ENCODE results near the gene PIK3CB. TPM values are rescaled to one million over a fixed set of nuclear protein-coding genes. Genes with fewer than 3 reads are reported as not detected.
"Not testable (repeated sequence)": the region's sequence is repeated elsewhere in the genome, so short reads cannot be mapped to it uniquely, and the experiment has no call there.

PIK3CB gene
- total RNA-seq, 4 donors from 2014 or later, result 60.2 to 90.0 (median 78.5) TPM

GRCh38 chr3:138848696-138849095 is 14.0 kb upstream of the PIK3CB start:
- intact Hi-C loops (cut with DNase I), result no loop called here
- H3K9me3 ChIP-seq, result no peaks in the 10 kb centered on the region

GRCh38 chr3:138846824-138847223 is 12.1 kb upstream of the PIK3CB start:
- Histone ChIP-seq H3K27ac (peak overlapping the region; percentile 92 to 95 (median 94)), H3K4me1 (peaks cover 25 to 33% of the 10 kb centered on the region in 2 donors)
- H3K9me3 ChIP-seq; DNase-seq; H3K4me3 ChIP-seq (replicated peaks in 1 of 3); intact Hi-C loops (cut with DNase I); H3K27me3 ChIP-seq; H3K36me3 ChIP-seq: not testable (repeated sequence)
- 75 to 92% methylated on average over 1 of the region's 1 CpG for WGBS, 2 donors

More at GRCh38 chr3:138848696-138849095, 14.0 kb upstream of the PIK3CB start:
- peak; percentile 59 to 68 for DNase-seq
- Histone ChIP-seq H3K27ac (peak overlapping the region; percentile 56 to 74 (median 61)), H3K27me3 (no peaks in the 10 kb centered on the region), H3K4me1 (peaks cover 25 to 33% of the 10 kb centered on the region in 2 donors), H3K36me3 (no peaks in the 10 kb centered on the region), H3K4me3 (replicated peaks in 1 of 3) (no peak overlapping the region)
- whole genome bisulfite sequencing, 2 donors, result 46 to 54% methylated on average over 4 of the region's 4 CpGs
- TF ChIP-seq CTCF (IDR thresholded peaks at IDR 0.05), result no peak
- no peak for TF ChIP-seq POLR2A (IDR thresholded peaks at IDR 0.05)

- Histone ChIP-seq H3K9me3 (no peaks in the 10 kb centered on the region), H3K27ac (peak overlapping the region; percentile 92 to 95 (median 94)), H3K36me3 (no peaks in the 10 kb centered on the region), H3K4me3 (replicated peaks in 1 of 3) (no peak overlapping the region), H3K27me3 (no peaks in the 10 kb centered on the region), H3K4me1 (peaks cover 25 to 33% of the 10 kb centered on the region in 2 donors)
- DNase-seq, result no peak
- intact Hi-C loops (cut with DNase I), result no loop called here
- WGBS, 2 donors, result 49 to 53% methylated on average over 10 of the region's 10 CpGs
- TF ChIP-seq POLR2A (IDR thresholded peaks at IDR 0.05) (no peak), CTCF (IDR thresholded peaks at IDR 0.05) (no peak)
Measured at GRCh38 chr3:138846262-138846791, 11.6 kb upstream of the PIK3CB start.

GRCh38 chr3:138845771-138846173 is 11.0 kb upstream of the PIK3CB start:
- intact Hi-C loops (cut with DNase I), result no loop called here
- Histone ChIP-seq H3K9me3 (no peaks in the 10 kb centered on the region), H3K4me3 (replicated peaks in 1 of 3) (no peak overlapping the region), H3K27ac (peak overlapping the region; percentile 92 to 95 (median 94)), H3K36me3 (no peaks in the 10 kb centered on the region), H3K4me1 (peaks cover 25 to 33% of the 10 kb centered on the region in 2 donors), H3K27me3 (no peaks in the 10 kb centered on the region)
- no peak for DNase-seq
- no peak for TF ChIP-seq CTCF (IDR thresholded peaks at IDR 0.05)
- no peak for TF ChIP-seq POLR2A (IDR thresholded peaks at IDR 0.05)
- WGBS, 2 donors, result 35 to 44% methylated on average over 6 of the region's 6 CpGs

GRCh38 chr3:138845181-138845601 is 10.5 kb upstream of the PIK3CB start:
- 14 to 39% methylated on average over 7 of the region's 7 CpGs for WGBS, 2 donors
- no peak overlapping the region for H3K4me3 ChIP-seq (replicated peaks in 1 of 3)
- no peak for TF ChIP-seq CTCF (IDR thresholded peaks at IDR 0.05)
- TF ChIP-seq POLR2A (IDR thresholded peaks at IDR 0.05), result peak in 1 of 2 donors; percentile 45
- DNase-seq, result peak; percentile 92 to 94
- H3K27me3 ChIP-seq, result no peaks in the 10 kb centered on the region
- intact Hi-C loops (cut with DNase I), result no loop called here
- peaks cover 25 to 31% of the 10 kb centered on the region in 2 donors for H3K4me1 ChIP-seq
- H3K36me3 ChIP-seq, result no peaks in the 10 kb centered on the region
- peak overlapping the region; percentile 92 to 95 (median 94) for H3K27ac ChIP-seq
- H3K9me3 ChIP-seq, result no peaks in the 10 kb centered on the region

Measured in thyroid gland (tissue), 4 donors.